NCI-H1694 treated with DMSO at 0.1 percent for 48 hours (cell line): Measurements from ENCODE around the gene IDH3A.
"Not testable (repeated sequence)": the region's sequence is repeated elsewhere in the genome, so short reads cannot be mapped to it uniquely, and the experiment has no call there.

Experiments used
- DNase-seq: peaks from one replicate; lab custom pipeline; 2025; lab: John Stamatoyannopoulos, UW

Gene IDH3A

GRCh38 chr15:78129751-78130287, 19.3 kb upstream of the IDH3A start:
- DNase-seq: no peak

- DNase-seq: no peak
Measured at GRCh38 chr15:78130466-78131294, 18.5 kb upstream of the IDH3A start.

- peak; percentile 44 for DNase-seq
Measured at GRCh38 chr15:78131295-78132061, 17.7 kb upstream of the IDH3A start, which contains the start of gene CIB2. Gene CIB2, minus strand, starts transcription at chr15:78131445. Its CDS starts 230 bp downstream, at chr15:78131215.

- no peak for DNase-seq
Measured at GRCh38 chr15:78133801-78134200, 15.4 kb upstream of the IDH3A start.

GRCh38 chr15:78139578-78139977, 9.6 kb upstream of the IDH3A start:
- DNase-seq: no peak

GRCh38 chr15:78140292-78140691, 8.9 kb upstream of the IDH3A start:
- no peak for DNase-seq

GRCh38 chr15:78142332-78142731, 6.8 kb upstream of the IDH3A start:
- DNase-seq: no peak

- no peak for DNase-seq
Measured at GRCh38 chr15:78146425-78147154, 2.6 kb upstream of the IDH3A start.

- DNase-seq: no peak
Measured at GRCh38 chr15:78147566-78147965, 1.6 kb upstream of the IDH3A start.

GRCh38 chr15:78148392-78149067, 632 bp upstream of the IDH3A start:
- no peak for DNase-seq

GRCh38 chr15:78149805-78150751, 916 bp downstream of the IDH3A start:
- no peak for DNase-seq

GRCh38 chr15:78151075-78151474, 1.9 kb downstream of the IDH3A start:
- DNase-seq: not testable (repeated sequence)

GRCh38 chr15:78154955-78155354, 5.8 kb downstream of the IDH3A start:
- DNase-seq: no peak

GRCh38 chr15:78155355-78155939, 6.3 kb downstream of the IDH3A start:
- DNase-seq: no peak

- no peak for DNase-seq
Measured at GRCh38 chr15:78156653-78157052, 7.5 kb downstream of the IDH3A start.

- no peak for DNase-seq
Measured at GRCh38 chr15:78157203-78157602, 8.0 kb downstream of the IDH3A start.

GRCh38 chr15:78159395-78159794, 10.2 kb downstream of the IDH3A start:
- no peak for DNase-seq

- no peak for DNase-seq
Measured at GRCh38 chr15:78162038-78162437, 12.9 kb downstream of the IDH3A start.

GRCh38 chr15:78164010-78164409, 14.8 kb downstream of the IDH3A start:
- no peak for DNase-seq
